K562 (cell line): Measurements from ENCODE around the gene FXYD4. TPM values are rescaled to one million over a fixed set of nuclear protein-coding genes. Genes with fewer than 3 reads are reported as not detected.

ENCODE experiments used
- ARID1B ChIP-seq: fragments of 450-650 bp; IDR thresholded peaks from 2 replicates; pipeline ENCODE4 v1.6.1; 2016; ENCODE audit warnings: antibody characterized with exemption, mild to moderate bottlenecking, inconsistent platforms
- HDAC2 ChIP-seq: fragments of 450-650 bp; IDR thresholded peaks from 2 replicates; pipeline ENCODE4 v1.6.1; 2016; ENCODE audit warnings: mild to moderate bottlenecking
- MYC ChIP-seq, 2 experiments: fragments of 250-450 bp in 1 of 2; sonication (Bioruptor Pico) in 1 of 2; IDR thresholded peaks; 2 replicates each; pipeline versions ENCODE4 v1.5.1 to v1.6.1; 2012 to 2021; ENCODE audit warnings: low read depth in 2 of 2, borderline replicate concordance in 1 of 2, improper control_type of control experiment in 1 of 2, low read length in 1 of 2, mild to moderate bottlenecking in 1 of 2, moderate library complexity in 1 of 2
- NONO ChIP-seq, 2 experiments: fragments of 200-400 bp in 1 of 2; fragments of 450-650 bp in 1 of 2; formaldehyde crosslinking in 1 of 2; IDR thresholded peaks; 2 replicates each; pipeline ENCODE4 v1.6.1; 2017; ENCODE audit warnings: low read depth in 2 of 2, mild to moderate bottlenecking in 2 of 2, moderate library complexity in 2 of 2, low read length in 1 of 2
- NUFIP1 ChIP-seq: fragments of 450-650 bp; IDR thresholded peaks from 2 replicates; pipeline ENCODE4 v1.6.1; 2018; ENCODE audit not compliant: partially characterized antibody
- OTX1 ChIP-seq: fragments of 450-650 bp; formaldehyde crosslinking; IDR thresholded peaks from 2 replicates; pipeline ENCODE4 v1.4.0; 2022; ENCODE audit warnings: mild to moderate bottlenecking
- RBBP5 ChIP-seq: fragments of 200-600 bp; sonication (generic); IDR thresholded peaks from 2 replicates; pipeline ENCODE4 v1.6.1; 2012; ENCODE audit warnings: borderline replicate concordance, mild to moderate bottlenecking, low read length, control low read depth, inconsistent platforms; ENCODE audit not compliant: insufficient read depth, poor library complexity, severe bottlenecking
- TBL1XR1 ChIP-seq, 2 experiments: IDR thresholded peaks; 2 replicates each; pipeline ENCODE4 v1.6.1; 2012; ENCODE audit warnings: improper control_type of control experiment in 2 of 2, low read length in 2 of 2, mild to moderate bottlenecking in 1 of 2
- TEAD4 ChIP-seq, 2 experiments: sonication (generic) in 1 of 2; formaldehyde crosslinking in 1 of 2; IDR thresholded peaks; 2 replicates each; pipeline versions ENCODE4 v1.6.1 to v1.8.0; 2012 to 2022; ENCODE audit warnings: borderline replicate concordance in 1 of 2, inconsistent platforms in 1 of 2, low read length in 1 of 2, mild to moderate bottlenecking in 1 of 2, missing genetic modification reagents in 1 of 2
- THRAP3 ChIP-seq: fragments of 450-650 bp; IDR thresholded peaks from 2 replicates; pipeline ENCODE4 v1.6.1; 2016; ENCODE audit warnings: mild to moderate bottlenecking, inconsistent platforms, borderline replicate concordance
- ZNF175 ChIP-seq: fragments of 200-800 bp; sonication (Bioruptor generic); IDR thresholded peaks from 2 replicates; pipeline ENCODE4 v1.6.1; 2016; ENCODE audit warnings: low read depth, mild to moderate bottlenecking, missing genetic modification characterization, missing compliant biosample characterization
- ZNF212 ChIP-seq: fragments of 450-650 bp; formaldehyde crosslinking; IDR thresholded peaks from 2 replicates; pipeline ENCODE4 v1.4.0; 2020; ENCODE audit warnings: mild to moderate bottlenecking
- ZNF431 ChIP-seq: sonication (generic); formaldehyde crosslinking; IDR thresholded peaks from 2 replicates; pipeline ENCODE4 v1.8.0; 2022; ENCODE audit warnings: mild to moderate bottlenecking, missing genetic modification reagents
- polyA plus RNA-seq, 8 experiments: library from polyadenylated mRNA; depleted of rRNA in 4 of 8; stranded (reverse) in 5 of 8; unstranded in 3 of 8; fragments of >200 nt; fragmentation: Nextera tagmentation in 2 of 8; fragmentation: Illumina TruSeq in 1 of 8; extraction: Ambion mirVana in 2 of 8; extraction: Trizol in 1 of 8; gene quantifications; 2 replicates each; pipeline versions ENCODE4 v1.2.1 to v1.2.3, GENCODE V29; 2011 to 2014; ENCODE audit warnings: inconsistent platforms in 1 of 8, missing spikeins in 1 of 8
- total RNA-seq, 7 experiments: library from RNA; depleted of rRNA in 6 of 7; stranded (reverse); fragments of >200 nt in 6 of 7; fragmentation: Illumina TruSeq in 2 of 7; extraction: Trizol in 2 of 7; gene quantifications; 2 replicates each; pipeline versions ENCODE4 v1.2.1 to v1.2.3, GENCODE V29; 2011 to 2021; ENCODE audit warnings: low replicate concordance in 1 of 7
- TF ChIP-seq, protein P1 (sequence below): fragments of 250-450 bp; sonication (Bioruptor Pico); IDR thresholded peaks from 2 replicates; pipeline ENCODE4 v1.4.0; 2020; ENCODE audit warnings: borderline replicate concordance
- TF ChIP-seq, protein P2 (sequence below): IDR thresholded peaks from 3 replicates; pipeline ENCODE4 v1.6.1; 2011; ENCODE audit warnings: borderline replicate concordance, mild to moderate bottlenecking, moderate library complexity; ENCODE audit not compliant: insufficient read length; ENCODE audit errors: extremely low read depth
- TF ChIP-seq, protein P3 (sequence below): sonication (generic); formaldehyde crosslinking; IDR thresholded peaks from 2 replicates; pipeline ENCODE4 v1.8.0; 2022; ENCODE audit warnings: mild to moderate bottlenecking, missing genetic modification reagents
- TF ChIP-seq, protein P4 (sequence below): fragments of 250-450 bp; sonication (Bioruptor Pico); IDR thresholded peaks from 2 replicates; pipeline ENCODE4 v1.8.0; 2022; ENCODE audit warnings: inconsistent platforms, mild to moderate bottlenecking, moderate library complexity, borderline replicate concordance

FXYD4 gene
- total and polyA plus RNA-seq, 9 of the 15 experiments (the other 6 are each of a cell fraction or from before 2014, with no cell fraction given) = not detected

DNA sequence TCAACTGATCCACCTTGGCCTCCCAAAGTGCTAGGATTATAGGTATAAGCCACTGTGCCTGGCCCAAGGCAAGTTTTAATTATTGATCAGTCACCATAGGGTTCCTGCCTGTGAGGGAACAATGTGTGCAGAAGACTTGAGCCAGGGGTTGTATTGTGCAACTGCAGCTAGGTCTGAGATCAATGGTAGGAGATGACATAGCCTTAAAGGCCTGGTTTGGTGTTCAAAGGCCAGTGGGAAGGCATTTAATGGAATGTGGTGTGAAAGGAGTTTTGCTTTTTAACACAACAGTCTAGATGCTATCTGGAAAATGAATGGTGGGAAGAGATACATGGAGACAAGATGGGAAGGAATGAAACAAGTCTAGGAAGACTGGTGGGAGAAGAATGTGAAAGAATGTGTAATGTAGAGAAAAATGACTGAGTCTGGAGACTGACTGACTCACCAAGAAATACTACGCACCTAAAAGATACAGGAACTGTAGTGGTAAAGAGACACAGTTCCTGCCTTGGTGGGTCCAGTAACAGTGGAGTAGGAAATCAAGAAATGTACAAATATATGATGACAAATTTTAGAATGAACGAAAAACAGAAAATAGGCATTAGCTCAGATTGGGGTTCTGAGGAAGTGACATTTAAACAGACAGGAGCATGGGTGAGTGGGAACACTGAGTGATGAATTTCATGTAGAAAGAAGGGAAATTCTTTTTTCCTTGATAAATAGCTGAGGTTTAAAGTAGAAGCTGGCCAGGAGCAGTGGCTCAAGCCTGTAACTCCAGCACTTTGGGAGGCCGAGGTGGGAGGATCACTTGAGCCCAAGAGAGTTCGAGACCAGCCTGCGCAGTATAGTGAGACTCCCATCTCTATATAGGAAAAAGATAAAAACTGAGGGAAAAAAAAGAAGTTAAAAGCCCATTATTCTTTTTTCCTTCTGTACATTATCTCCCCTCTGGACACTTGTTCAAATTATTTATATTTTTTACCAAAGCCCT is 28.2 kb downstream of the FXYD4 start (continued):
- TF ChIP-seq ZNF431 (CRISPR knock-in tag) (no peak), OTX1 (CRISPR knock-in tag) (no peak), RBBP5 (no peak), ZNF175 (CRISPR knock-in tag) (no peak), THRAP3 (0 out of 2 replicates have a peak, but pooled peaks have one; percentile 40), NUFIP1 (no peak), TEAD4 (IDR thresholded peaks at IDR 0.05; ENCODE audit: low read length) (peak; percentile 28; the same call in 1 of the 2 replicates), TEAD4 (CRISPR knock-in tag; IDR thresholded peaks at IDR 0.05; ENCODE audit: borderline replicate concordance) (no peak), MYC (IDR thresholded peaks at IDR 0.05; ENCODE audit: low read depth, low read length) (no peak), MYC (CRISPR knock-in tag; IDR thresholded peaks at IDR 0.05; ENCODE audit: borderline replicate concordance, low read depth) (no peak), TBL1XR1 (IDR thresholded peaks at IDR 0.05; ENCODE audit: low read length in 2 of 2) (no peak), ZNF212 (CRISPR knock-in tag) (no peak), ARID1B (peak; percentile 41; the same call in 1 of the 2 replicates), NONO (IDR thresholded peaks at IDR 0.05; ENCODE audit: low read depth in 2 of 2, low read length in 1 of 2) (no peak), HDAC2 (0 out of 2 replicates have a peak, but pooled peaks have one; percentile 32)
- TF ChIP-seq, protein P1, sequence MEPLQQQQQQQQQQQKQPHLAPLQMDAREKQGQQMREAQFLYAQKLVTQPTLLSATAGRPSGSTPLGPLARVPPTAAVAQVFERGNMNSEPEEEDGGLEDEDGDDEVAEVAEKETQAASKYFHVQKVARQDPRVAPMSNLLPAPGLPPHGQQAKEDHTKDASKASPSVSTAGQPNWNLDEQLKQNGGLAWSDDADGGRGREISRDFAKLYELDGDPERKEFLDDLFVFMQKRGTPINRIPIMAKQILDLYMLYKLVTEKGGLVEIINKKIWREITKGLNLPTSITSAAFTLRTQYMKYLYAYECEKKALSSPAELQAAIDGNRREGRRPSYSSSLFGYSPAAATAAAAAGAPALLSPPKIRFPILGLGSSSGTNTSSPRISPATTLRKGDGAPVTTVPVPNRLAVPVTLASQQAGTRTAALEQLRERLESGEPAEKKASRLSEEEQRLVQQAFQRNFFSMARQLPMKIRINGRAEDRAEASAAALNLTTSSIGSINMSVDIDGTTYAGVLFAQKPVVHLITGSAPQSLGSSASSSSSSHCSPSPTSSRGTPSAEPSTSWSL = no peak
- TF ChIP-seq, protein P2, sequence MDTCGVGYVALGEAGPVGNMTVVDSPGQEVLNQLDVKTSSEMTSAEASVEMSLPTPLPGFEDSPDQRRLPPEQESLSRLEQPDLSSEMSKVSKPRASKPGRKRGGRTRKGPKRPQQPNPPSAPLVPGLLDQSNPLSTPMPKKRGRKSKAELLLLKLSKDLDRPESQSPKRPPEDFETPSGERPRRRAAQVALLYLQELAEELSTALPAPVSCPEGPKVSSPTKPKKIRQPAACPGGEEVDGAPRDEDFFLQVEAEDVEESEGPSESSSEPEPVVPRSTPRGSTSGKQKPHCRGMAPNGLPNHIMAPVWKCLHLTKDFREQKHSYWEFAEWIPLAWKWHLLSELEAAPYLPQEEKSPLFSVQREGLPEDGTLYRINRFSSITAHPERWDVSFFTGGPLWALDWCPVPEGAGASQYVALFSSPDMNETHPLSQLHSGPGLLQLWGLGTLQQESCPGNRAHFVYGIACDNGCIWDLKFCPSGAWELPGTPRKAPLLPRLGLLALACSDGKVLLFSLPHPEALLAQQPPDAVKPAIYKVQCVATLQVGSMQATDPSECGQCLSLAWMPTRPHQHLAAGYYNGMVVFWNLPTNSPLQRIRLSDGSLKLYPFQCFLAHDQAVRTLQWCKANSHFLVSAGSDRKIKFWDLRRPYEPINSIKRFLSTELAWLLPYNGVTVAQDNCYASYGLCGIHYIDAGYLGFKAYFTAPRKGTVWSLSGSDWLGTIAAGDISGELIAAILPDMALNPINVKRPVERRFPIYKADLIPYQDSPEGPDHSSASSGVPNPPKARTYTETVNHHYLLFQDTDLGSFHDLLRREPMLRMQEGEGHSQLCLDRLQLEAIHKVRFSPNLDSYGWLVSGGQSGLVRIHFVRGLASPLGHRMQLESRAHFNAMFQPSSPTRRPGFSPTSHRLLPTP = no peak
- TF ChIP-seq, protein P3, sequence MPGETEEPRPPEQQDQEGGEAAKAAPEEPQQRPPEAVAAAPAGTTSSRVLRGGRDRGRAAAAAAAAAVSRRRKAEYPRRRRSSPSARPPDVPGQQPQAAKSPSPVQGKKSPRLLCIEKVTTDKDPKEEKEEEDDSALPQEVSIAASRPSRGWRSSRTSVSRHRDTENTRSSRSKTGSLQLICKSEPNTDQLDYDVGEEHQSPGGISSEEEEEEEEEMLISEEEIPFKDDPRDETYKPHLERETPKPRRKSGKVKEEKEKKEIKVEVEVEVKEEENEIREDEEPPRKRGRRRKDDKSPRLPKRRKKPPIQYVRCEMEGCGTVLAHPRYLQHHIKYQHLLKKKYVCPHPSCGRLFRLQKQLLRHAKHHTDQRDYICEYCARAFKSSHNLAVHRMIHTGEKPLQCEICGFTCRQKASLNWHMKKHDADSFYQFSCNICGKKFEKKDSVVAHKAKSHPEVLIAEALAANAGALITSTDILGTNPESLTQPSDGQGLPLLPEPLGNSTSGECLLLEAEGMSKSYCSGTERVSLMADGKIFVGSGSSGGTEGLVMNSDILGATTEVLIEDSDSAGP = no peak
- TF ChIP-seq, protein P4, sequence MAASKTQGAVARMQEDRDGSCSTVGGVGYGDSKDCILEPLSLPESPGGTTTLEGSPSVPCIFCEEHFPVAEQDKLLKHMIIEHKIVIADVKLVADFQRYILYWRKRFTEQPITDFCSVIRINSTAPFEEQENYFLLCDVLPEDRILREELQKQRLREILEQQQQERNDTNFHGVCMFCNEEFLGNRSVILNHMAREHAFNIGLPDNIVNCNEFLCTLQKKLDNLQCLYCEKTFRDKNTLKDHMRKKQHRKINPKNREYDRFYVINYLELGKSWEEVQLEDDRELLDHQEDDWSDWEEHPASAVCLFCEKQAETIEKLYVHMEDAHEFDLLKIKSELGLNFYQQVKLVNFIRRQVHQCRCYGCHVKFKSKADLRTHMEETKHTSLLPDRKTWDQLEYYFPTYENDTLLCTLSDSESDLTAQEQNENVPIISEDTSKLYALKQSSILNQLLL (CRISPR knock-in tag) = no peak
